ENCODE data around the gene FUOM.

FUOM gene

DNA sequence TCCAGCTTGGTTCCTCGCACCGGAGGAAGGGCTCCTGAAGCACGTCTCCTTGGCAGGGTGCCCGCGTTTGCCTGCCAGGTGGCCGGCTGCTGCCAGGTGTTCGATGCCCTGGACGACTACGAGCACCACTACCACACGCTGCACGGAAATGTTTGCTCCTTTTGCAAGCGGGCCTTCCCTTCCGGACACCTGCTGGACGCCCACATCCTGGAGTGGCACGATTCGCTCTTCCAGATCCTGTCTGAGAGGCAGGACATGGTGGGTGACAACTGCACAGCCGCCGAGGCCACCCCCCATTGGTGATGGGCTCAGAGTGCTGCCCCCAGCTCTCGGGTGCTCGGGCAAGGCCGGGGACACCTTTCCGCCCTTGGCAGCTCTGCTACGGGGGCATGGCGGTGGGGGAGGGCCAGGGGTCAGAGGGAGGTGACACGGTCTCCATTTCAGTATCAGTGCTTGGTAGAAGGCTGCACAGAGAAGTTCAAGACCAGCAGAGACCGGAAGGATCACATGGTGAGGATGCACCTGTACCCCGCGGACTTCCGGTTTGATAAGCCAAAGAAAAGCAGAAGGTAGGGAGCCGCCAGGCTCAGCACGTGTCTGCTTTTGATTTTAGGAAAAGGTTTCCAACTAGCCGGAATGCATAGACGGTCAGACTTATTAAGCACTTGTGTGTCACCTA, 48.0 kb downstream of the FUOM start:
- DNase-seq, result no peak

DNA sequence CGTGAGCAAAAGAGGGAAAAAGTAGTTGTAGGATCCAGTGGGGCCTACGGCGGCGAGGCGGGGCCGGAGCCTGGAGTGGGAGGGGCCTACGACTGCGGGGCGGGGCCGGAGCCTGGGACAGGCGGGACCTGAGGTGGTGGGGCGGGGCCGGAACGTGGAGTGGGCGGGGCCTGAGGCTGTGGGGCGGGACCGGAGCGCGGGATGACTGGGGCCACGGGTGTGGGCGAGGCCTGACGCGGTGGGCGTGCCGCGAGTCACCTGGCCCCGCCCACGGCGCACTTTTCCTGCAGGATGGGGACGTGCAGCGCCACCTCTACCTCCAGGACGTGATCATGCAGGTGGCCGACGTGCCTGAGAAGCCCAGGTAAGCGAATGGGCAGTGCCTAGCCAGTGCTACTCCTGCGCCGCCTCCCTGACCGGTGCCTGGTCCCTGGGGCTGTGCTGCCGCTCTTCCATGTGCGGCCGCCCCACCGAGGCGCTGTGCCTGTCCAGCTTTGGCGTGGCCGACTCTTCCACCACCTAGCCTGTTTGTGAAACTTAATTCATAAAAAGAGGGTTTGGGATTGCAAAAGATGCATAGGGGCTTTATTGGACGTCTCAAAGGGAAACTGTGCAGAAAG, 48.6 kb downstream of the FUOM start:
- DNase-seq, result peak; percentile 85

DNA sequence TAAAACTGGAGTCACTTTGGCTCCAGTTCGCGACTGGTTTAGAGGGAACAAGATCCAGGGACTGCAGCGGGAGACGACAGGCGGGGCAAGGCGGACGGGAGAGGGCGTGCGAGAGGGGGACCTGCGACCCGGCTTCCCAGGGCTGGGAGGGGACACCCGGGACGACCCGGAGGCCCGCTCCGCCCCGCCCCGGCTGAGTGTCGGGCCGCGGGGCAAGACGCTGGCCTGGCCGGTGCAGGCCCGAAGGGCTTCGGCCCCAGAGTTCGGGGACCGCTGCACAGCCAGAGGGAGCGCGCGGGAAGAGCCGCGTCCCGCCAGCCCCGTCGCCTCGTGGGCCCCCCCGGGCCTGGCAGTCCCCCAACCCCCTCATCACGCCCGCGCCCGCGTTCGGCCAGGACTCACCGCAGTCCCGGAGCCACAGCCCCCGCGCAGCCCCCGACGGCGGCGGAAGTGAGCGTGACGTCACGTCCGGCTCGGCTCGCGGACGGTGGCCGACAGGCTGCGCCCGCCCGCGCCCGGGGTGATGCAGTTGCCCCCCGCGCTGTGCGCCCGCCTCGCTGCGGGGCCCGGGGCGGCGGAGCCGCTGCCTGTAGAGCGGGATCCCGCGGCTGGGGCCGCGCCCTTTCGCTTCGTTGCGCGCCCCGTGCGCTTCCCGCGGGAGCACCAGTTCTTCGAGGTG, 49.3 kb downstream of the FUOM start, which contains the start of the genes TUBGCP2 and ZNF511:
TUBGCP2 (minus strand) TSS at position 452 of the 679 bp plus-strand sequence. CDS start 5,931 bp downstream, outside the sequence.
ZNF511 (plus strand) TSS at position 494 of the 679 bp plus-strand sequence; CDS start at position 524, 30 bp downstream.
- DNase-seq, result peak; percentile 85

DNA sequence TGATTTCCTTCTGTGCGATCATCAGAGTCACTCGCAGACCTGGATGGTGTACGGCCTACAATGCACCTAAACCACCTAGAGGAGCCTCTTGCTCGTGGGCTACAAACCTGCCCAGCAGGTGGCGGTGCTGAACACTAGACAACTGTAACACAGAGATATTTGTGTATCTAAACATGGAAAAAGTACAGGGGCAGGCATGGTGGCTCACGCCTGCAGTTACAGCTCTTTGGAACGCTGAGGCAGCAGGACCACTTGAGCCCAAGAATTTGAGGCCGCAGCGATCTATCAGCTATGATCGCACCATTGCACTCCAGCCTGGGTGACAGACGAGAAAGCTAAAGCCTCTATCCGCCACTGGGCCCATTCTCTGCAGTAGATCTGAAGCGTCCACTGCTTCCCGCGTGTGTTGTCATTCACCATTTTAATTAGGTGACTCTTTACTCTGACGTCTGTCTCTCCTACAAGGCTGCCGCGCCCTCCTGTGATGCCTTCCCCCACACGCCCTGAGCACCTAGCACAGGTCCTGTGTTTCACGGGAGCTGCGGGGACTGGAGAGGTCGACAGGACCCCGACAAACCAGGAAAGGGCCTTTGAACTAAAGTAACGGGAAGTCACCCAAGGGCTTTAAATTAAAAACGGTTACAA, 49.9 kb downstream of the FUOM start:
- DNase-seq, result peak; percentile 51

DNA sequence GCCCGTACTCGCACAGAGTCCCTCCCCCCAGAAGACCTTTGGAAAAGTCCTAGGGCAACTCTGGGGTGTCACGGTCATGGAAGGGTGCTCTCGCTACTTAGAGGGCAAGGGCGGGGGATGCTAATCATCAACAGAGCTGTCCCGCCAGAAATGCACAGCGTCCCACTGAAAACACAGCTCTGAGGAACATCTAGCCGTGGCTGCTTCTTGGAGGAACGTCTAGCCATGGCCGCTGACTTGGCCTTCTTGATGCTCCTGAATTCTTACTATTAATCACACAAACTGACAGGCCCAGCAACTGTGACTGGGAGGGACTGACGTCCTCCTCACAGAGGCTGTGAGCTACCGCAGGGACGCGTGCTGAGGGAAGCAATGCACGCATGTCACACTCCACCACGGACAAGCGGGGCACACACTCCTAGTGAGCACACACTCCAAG, 50.9 kb downstream of the FUOM start:
- DNase-seq, result no peak

DNA sequence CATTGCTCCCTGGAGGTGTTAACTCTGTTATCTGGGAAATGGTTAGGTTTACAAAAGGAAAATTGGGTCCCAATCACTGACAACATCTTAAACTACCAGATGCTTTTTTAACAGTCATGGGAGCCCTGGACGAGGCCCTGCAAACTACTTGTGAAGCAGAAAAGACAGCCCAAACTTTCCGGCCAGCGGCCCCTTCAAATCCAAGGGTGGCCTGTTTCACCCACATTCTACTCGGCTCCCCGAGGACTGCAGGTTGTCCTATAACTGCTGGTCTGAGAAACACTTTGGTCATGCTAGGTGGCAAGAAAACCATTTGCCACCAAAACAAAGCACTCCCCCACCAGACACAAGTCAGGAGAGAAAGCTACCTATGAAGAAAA, 51.7 kb downstream of the FUOM start:
- DNase-seq, result no peak
